Subcutaneous abdominal adipose tissue (tissue), 5 donors: ENCODE data around the gene PRICKLE2.

ENCODE experiments used
- H3K27ac ChIP-seq: one replicate; pipeline ENCODE4 v1.7.0; 2013; ENCODE audit warnings: low read depth, mild to moderate bottlenecking, inconsistent platforms, low read length, moderate library complexity
- H3K27me3 ChIP-seq, 5 donors: one replicate each; pipeline ENCODE4 v1.7.0; 2013; ENCODE audit warnings: low read length in 5 of 5, inconsistent platforms in 1 of 5; ENCODE audit not compliant: control insufficient read depth in 5 of 5, insufficient read depth in 4 of 5
- H3K36me3 ChIP-seq, 5 donors: one replicate each; pipeline ENCODE4 v1.7.0; 2013; ENCODE audit warnings: low read length in 5 of 5; ENCODE audit not compliant: control insufficient read depth in 5 of 5, insufficient read depth in 5 of 5
- H3K4me1 ChIP-seq, 5 donors: one replicate each; pipeline ENCODE4 v1.7.0; 2013; ENCODE audit warnings: low read length in 5 of 5, mild to moderate bottlenecking in 3 of 5, moderate library complexity in 1 of 5; ENCODE audit not compliant: control insufficient read depth in 5 of 5, insufficient read depth in 5 of 5
- H3K4me3 ChIP-seq, 5 donors: one replicate each; pipeline ENCODE4 v1.7.0; 2013; ENCODE audit warnings: low read length in 5 of 5, low read depth in 1 of 5
- H3K9ac ChIP-seq, 5 donors: one replicate each; pipeline ENCODE4 v1.7.0; 2013; ENCODE audit warnings: low read length in 5 of 5, mild to moderate bottlenecking in 4 of 5, moderate library complexity in 3 of 5
- H3K9me3 ChIP-seq, 5 donors: one replicate each; pipeline ENCODE4 v1.7.0; 2013; ENCODE audit warnings: low read length in 5 of 5; ENCODE audit not compliant: control insufficient read depth in 5 of 5
- donor health status: healthy.
- donor health status: healthy.
- donor health status: healthy.
- donor health status: healthy.
- donor health status: healthy.

Gene PRICKLE2

GRCh38 chr3:64152676-64153466 lies 72.4 kb downstream of the PRICKLE2 start:
- Histone ChIP-seq H3K9ac (no peak overlapping the region), H3K27me3 (no peaks in the 10 kb centered on the region), H3K9me3 (peaks cover 0 to 3% (median 0%) of the 10 kb centered on the region in 5 donors), H3K36me3 (peaks cover 32 to 74% (median 67%) of the 10 kb centered on the region in 5 donors), H3K4me1 (peaks cover 0 to 36% (median 28%) of the 10 kb centered on the region in 5 donors), H3K4me3 (no peak overlapping the region), H3K27ac (no peak overlapping the region)

GRCh38 chr3:64152086-64152485 lies 73.2 kb downstream of the PRICKLE2 start:
- no peak overlapping the region for H3K9ac ChIP-seq
- H3K27me3 ChIP-seq = no peaks in the 10 kb centered on the region
- peak overlapping the region; percentile 61 for H3K27ac ChIP-seq
- no peak overlapping the region for H3K4me3 ChIP-seq
- H3K9me3 ChIP-seq = peaks cover 0 to 3% (median 0%) of the 10 kb centered on the region in 5 donors
- H3K36me3 ChIP-seq = peaks cover 32 to 74% (median 67%) of the 10 kb centered on the region in 5 donors
- H3K4me1 ChIP-seq = peaks cover 0 to 36% (median 28%) of the 10 kb centered on the region in 5 donors

- H3K9ac ChIP-seq = no peak overlapping the region
- H3K27ac ChIP-seq = peak overlapping the region; percentile 61
- no peaks in the 10 kb centered on the region for H3K27me3 ChIP-seq
- H3K4me3 ChIP-seq = no peak overlapping the region
- H3K9me3 ChIP-seq = peaks cover 0 to 3% (median 0%) of the 10 kb centered on the region in 5 donors
- peaks cover 31 to 75% (median 66%) of the 10 kb centered on the region in 5 donors for H3K36me3 ChIP-seq
- peaks cover 0 to 36% (median 28%) of the 10 kb centered on the region in 5 donors for H3K4me1 ChIP-seq
These were observed 73.9 kb downstream of the PRICKLE2 start for GRCh38 chr3:64151342-64151871.

- H3K9ac ChIP-seq = no peak overlapping the region
- peaks cover 0 to 3% (median 0%) of the 10 kb centered on the region in 5 donors for H3K9me3 ChIP-seq
- H3K27me3 ChIP-seq = no peaks in the 10 kb centered on the region
- peaks cover 24 to 74% (median 66%) of the 10 kb centered on the region in 5 donors for H3K36me3 ChIP-seq
- peak overlapping the region; percentile 61 for H3K27ac ChIP-seq
- H3K4me3 ChIP-seq = no peak overlapping the region
- peaks cover 0 to 36% (median 28%) of the 10 kb centered on the region in 5 donors for H3K4me1 ChIP-seq
These were observed 74.6 kb downstream of the PRICKLE2 start for GRCh38 chr3:64150623-64151207.

GRCh38 chr3:64149886-64150285 lies 75.4 kb downstream of the PRICKLE2 start:
- Histone ChIP-seq H3K36me3 (peaks cover 20 to 71% (median 66%) of the 10 kb centered on the region in 5 donors), H3K4me3 (no peak overlapping the region), H3K9me3 (peaks cover 0 to 3% (median 0%) of the 10 kb centered on the region in 5 donors), H3K9ac (no peak overlapping the region), H3K4me1 (peaks cover 0 to 36% (median 28%) of the 10 kb centered on the region in 5 donors), H3K27me3 (no peaks in the 10 kb centered on the region), H3K27ac (peak overlapping the region; percentile 57)

GRCh38 chr3:64148955-64149653 lies 76.2 kb downstream of the PRICKLE2 start:
- Histone ChIP-seq H3K36me3 (peaks cover 20 to 77% (median 72%) of the 10 kb centered on the region in 5 donors), H3K27me3 (no peaks in the 10 kb centered on the region), H3K4me3 (no peak overlapping the region), H3K4me1 (peaks cover 0 to 36% (median 28%) of the 10 kb centered on the region in 5 donors), H3K27ac (peak overlapping the region; percentile 57), H3K9ac (peak overlapping the region in 1 of 5 donors; percentile 4), H3K9me3 (peaks cover 0 to 3% (median 0%) of the 10 kb centered on the region in 5 donors)

GRCh38 chr3:64147211-64147610 lies 78.1 kb downstream of the PRICKLE2 start:
- Histone ChIP-seq H3K36me3 (peaks cover 11 to 76% (median 61%) of the 10 kb centered on the region in 5 donors), H3K4me1 (peaks cover 0 to 32% (median 27%) of the 10 kb centered on the region in 5 donors), H3K27me3 (no peaks in the 10 kb centered on the region), H3K9ac (no peak overlapping the region), H3K4me3 (no peak overlapping the region), H3K27ac (no peak overlapping the region), H3K9me3 (peaks cover 0 to 3% (median 0%) of the 10 kb centered on the region in 5 donors)

GRCh38 chr3:64145438-64145837 lies 79.8 kb downstream of the PRICKLE2 start:
- H3K4me3 ChIP-seq = no peak overlapping the region
- H3K27ac ChIP-seq = no peak overlapping the region
- H3K27me3 ChIP-seq = no peaks in the 10 kb centered on the region
- no peak overlapping the region for H3K9ac ChIP-seq
- H3K4me1 ChIP-seq = peaks cover 0 to 22% (median 16%) of the 10 kb centered on the region in 5 donors
- H3K9me3 ChIP-seq = no peaks in the 10 kb centered on the region
- H3K36me3 ChIP-seq = peaks cover 17 to 78% (median 64%) of the 10 kb centered on the region in 5 donors

GRCh38 chr3:64144241-64144900 lies 80.9 kb downstream of the PRICKLE2 start:
- H3K9ac ChIP-seq = no peak overlapping the region
- no peaks in the 10 kb centered on the region for H3K27me3 ChIP-seq
- H3K27ac ChIP-seq = peak overlapping the region; percentile 54
- H3K36me3 ChIP-seq = peaks cover 17 to 75% (median 65%) of the 10 kb centered on the region in 5 donors
- peaks cover 0 to 16% (median 14%) of the 10 kb centered on the region in 5 donors for H3K4me1 ChIP-seq
- no peak overlapping the region for H3K4me3 ChIP-seq
- H3K9me3 ChIP-seq = no peaks in the 10 kb centered on the region
